Measurements from ENCODE around the gene IFT88. TPM values are rescaled to one million over a fixed set of nuclear protein-coding genes. Genes with fewer than 3 reads are reported as not detected.
A peak's percentile ranks its signal among the peaks of the same experiment; 100 is the strongest.

The IFT88 gene
- total RNA-seq, 1 donor from 2014 or later: 13.4 TPM

GRCh38 chr13:20685092-20685491, 118.1 kb downstream of the IFT88 start:
- no peak for DNase-seq (ENCODE audit: low spot score)

- DNase-seq (ENCODE audit: low spot score): no peak
Measured at GRCh38 chr13:20686167-20686566, 119.2 kb downstream of the IFT88 start.

- no peak for DNase-seq (ENCODE audit: low spot score)
Measured at GRCh38 chr13:20686863-20687579, 120.1 kb downstream of the IFT88 start.

GRCh38 chr13:20689291-20689690, 122.3 kb downstream of the IFT88 start:
- DNase-seq (ENCODE audit: low spot score): no peak

GRCh38 chr13:20691616-20692015, 124.7 kb downstream of the IFT88 start:
- no peak for DNase-seq (ENCODE audit: low spot score)

- no peak for DNase-seq (ENCODE audit: low spot score)
Measured at GRCh38 chr13:20696073-20696472, 129.1 kb downstream of the IFT88 start.

GRCh38 chr13:20699715-20700114, 132.8 kb downstream of the IFT88 start:
- DNase-seq (ENCODE audit: low spot score): no peak

GRCh38 chr13:20700288-20700687, 133.3 kb downstream of the IFT88 start:
- no peak for DNase-seq (ENCODE audit: low spot score)

- no peak for DNase-seq (ENCODE audit: low spot score)
Measured at GRCh38 chr13:20701461-20701860, 134.5 kb downstream of the IFT88 start.

GRCh38 chr13:20702530-20702914, 135.6 kb downstream of the IFT88 start:
- no peak for DNase-seq (ENCODE audit: low spot score)

GRCh38 chr13:20702915-20703779, 136.2 kb downstream of the IFT88 start, which contains the start of gene IL17D:
Gene IL17D (plus strand): TSS chr13:20703699. CDS start chr13:20704002, 303 bp downstream.
- DNase-seq (ENCODE audit: low spot score): no peak

GRCh38 chr13:20703780-20704458, 137.0 kb downstream of the IFT88 start:
- DNase-seq (ENCODE audit: low spot score): no peak

GRCh38 chr13:20704459-20705069, 137.6 kb downstream of the IFT88 start:
- no peak for DNase-seq (ENCODE audit: low spot score)

GRCh38 chr13:20706661-20707060, 139.7 kb downstream of the IFT88 start:
- DNase-seq (ENCODE audit: low spot score): no peak

GRCh38 chr13:20708216-20708615, 141.3 kb downstream of the IFT88 start:
- no peak for DNase-seq (ENCODE audit: low spot score)

GRCh38 chr13:20709369-20709768, 142.4 kb downstream of the IFT88 start:
- DNase-seq (ENCODE audit: low spot score): no peak

- DNase-seq (ENCODE audit: low spot score): no peak
Measured at GRCh38 chr13:20709782-20710181, 142.8 kb downstream of the IFT88 start.

- peak; percentile 24 for DNase-seq (ENCODE audit: low spot score)
Measured at GRCh38 chr13:20711301-20712044, 144.5 kb downstream of the IFT88 start.

GRCh38 chr13:20713014-20713376, 146.0 kb downstream of the IFT88 start:
- peak; percentile 33 for DNase-seq (ENCODE audit: low spot score)

GRCh38 chr13:20713751-20714150, 146.8 kb downstream of the IFT88 start:
- DNase-seq (ENCODE audit: low spot score): peak; percentile 86

GRCh38 chr13:20714161-20714560, 147.2 kb downstream of the IFT88 start:
- no peak for DNase-seq (ENCODE audit: low spot score)
